ENCODE measurements around the gene HNRNPM. TPM values are rescaled to one million over a fixed set of nuclear protein-coding genes. Genes with fewer than 3 reads are reported as not detected.
A peak's percentile ranks its signal among the peaks of the same experiment; 100 is the strongest.
"Not testable (repeated sequence)": the region's sequence is repeated elsewhere in the genome, so short reads cannot be mapped to it uniquely, and the experiment has no call there.

Gene HNRNPM
- 38.5 and 43.6 TPM in 2 replicates for total RNA-seq
- 89.3 TPM for polyA plus RNA-seq (2012)

- DNase-seq (ENCODE audit: low read depth) = peak; percentile 97
Measured at GRCh38 chr19:8444677-8445487, at the start of gene HNRNPM. HNRNPM (plus strand) TSS chr19:8444975; CDS start chr19:8444999, 24 bp downstream.

GRCh38 chr19:8395621-8396082, 49.1 kb upstream of the HNRNPM start:
- no peak for DNase-seq (ENCODE audit: low read depth)

GRCh38 chr19:8396185-8396562, 48.6 kb upstream of the HNRNPM start:
- DNase-seq (ENCODE audit: low read depth) = no peak

- no peak for DNase-seq (ENCODE audit: low read depth)
Measured at GRCh38 chr19:8396563-8397203, 48.1 kb upstream of the HNRNPM start.

- no peak for DNase-seq (ENCODE audit: low read depth)
Measured at GRCh38 chr19:8397271-8397670, 47.5 kb upstream of the HNRNPM start.

- DNase-seq (ENCODE audit: low read depth) = no peak
Measured at GRCh38 chr19:8397746-8398310, 46.9 kb upstream of the HNRNPM start.

GRCh38 chr19:8398311-8398771, 46.4 kb upstream of the HNRNPM start:
- peak; percentile 47 for DNase-seq (ENCODE audit: low read depth)

GRCh38 chr19:8399681-8400188, 45.0 kb upstream of the HNRNPM start:
- DNase-seq (ENCODE audit: low read depth) = no peak

- DNase-seq (ENCODE audit: low read depth) = no peak
Measured at GRCh38 chr19:8401981-8402411, 42.8 kb upstream of the HNRNPM start.

GRCh38 chr19:8403098-8403819, 41.5 kb upstream of the HNRNPM start:
- DNase-seq (ENCODE audit: low read depth) = no peak

GRCh38 chr19:8403820-8404109, 41.0 kb upstream of the HNRNPM start:
- no peak for DNase-seq (ENCODE audit: low read depth)

GRCh38 chr19:8404391-8405151, 40.2 kb upstream of the HNRNPM start:
- DNase-seq (ENCODE audit: low read depth) = no peak

GRCh38 chr19:8410718-8411117, 34.1 kb upstream of the HNRNPM start:
- not testable (repeated sequence) for DNase-seq (ENCODE audit: low read depth)

- DNase-seq (ENCODE audit: low read depth) = peak; percentile 95
Measured at GRCh38 chr19:8412783-8413628, 31.8 kb upstream of the HNRNPM start, which contains the start of gene MARCHF2. MARCHF2 (plus strand) TSS chr19:8413305; CDS start chr19:8421841, 8,536 bp downstream.

- no peak for DNase-seq (ENCODE audit: low read depth)
Measured at GRCh38 chr19:8413629-8413995, 31.2 kb upstream of the HNRNPM start.

GRCh38 chr19:8416796-8417195, 28.0 kb upstream of the HNRNPM start:
- no peak for DNase-seq (ENCODE audit: low read depth)

GRCh38 chr19:8421484-8422461, 23.0 kb upstream of the HNRNPM start:
- DNase-seq (ENCODE audit: low read depth) = no peak

GRCh38 chr19:8423817-8424223, 21.0 kb upstream of the HNRNPM start:
- peak; percentile 95 for DNase-seq (ENCODE audit: low read depth)

All from myocyte (in vitro differentiated cells).